Lower lobe of right lung (tissue), 2 donors: ENCODE results near the gene GPRASP2. TPM values are rescaled to one million over a fixed set of nuclear protein-coding genes. Genes with fewer than 3 reads are reported as not detected.

Experiments
- ATAC-seq, 2 donors: fragments of 200-7000 bp; cut with Tn5 transposase; one replicate each; pipeline ENCODE4 v1.9.1; 2020 to 2022; ENCODE audit warnings: mild to moderate bottlenecking in 2 of 2, moderate library complexity in 2 of 2
- DNase-seq: peaks from one replicate; pipeline ENCODE4 v3.0.0-alpha.2; 2020
- H3K27ac ChIP-seq: fragments of 200-600 bp; one replicate; pipeline ENCODE4 v1.8.0; 2022
- H3K27me3 ChIP-seq: fragments of 200-600 bp; one replicate; pipeline ENCODE4 v1.8.0; 2022; ENCODE audit warnings: low read depth
- H3K36me3 ChIP-seq: fragments of 200-600 bp; one replicate; pipeline ENCODE4 v1.8.0; 2022; ENCODE audit warnings: mild to moderate bottlenecking
- H3K4me1 ChIP-seq: fragments of 200-600 bp; one replicate; pipeline ENCODE4 v1.8.0; 2022
- H3K4me3 ChIP-seq: fragments of 200-600 bp; one replicate; pipeline ENCODE4 v1.8.0; 2022; ENCODE audit warnings: mild to moderate bottlenecking
- H3K9me3 ChIP-seq: fragments of 200-600 bp; one replicate; pipeline ENCODE4 v1.8.0; 2022
- CTCF ChIP-seq: fragments of 200-600 bp; IDR thresholded peaks from one replicate; pipeline ENCODE4 v1.8.0; 2022; ENCODE audit warnings: antibody characterized with exemption, mild to moderate bottlenecking
- intact Hi-C: fragments of 100-400 bp; cut with DNase I; formaldehyde crosslinking; loops from one replicate; pipeline ENCODE4 v1.11.0; 2022
- total RNA-seq: library from RNA; stranded (reverse); fragmentation: NEBNext Ultra II Directional; extraction: Animal tissue kit (Norgen Biotek cat#: 25700); gene quantifications from one replicate; pipeline ENCODE4 v1.2.1, GENCODE V29; 2021
- donor health status: DM: no; HTN: yes; CAD: no; lungs with severe emphysema.

Gene GPRASP2
- total RNA-seq, 1 donor from 2014 or later = 7.9 TPM

- Histone ChIP-seq H3K4me1 (no peaks in the 10 kb centered on the region), H3K9me3 (no peaks in the 10 kb centered on the region), H3K27ac (no peak overlapping the region), H3K36me3 (no peaks in the 10 kb centered on the region), H3K27me3 (no peaks in the 10 kb centered on the region), H3K4me3 (peak overlapping the region; percentile 56)
- TF ChIP-seq CTCF = no peak
- ATAC-seq (peak; percentile 70 to 77), DNase-seq (peak; percentile 54)
- intact Hi-C loops = no loop called here
These were observed 33.8 kb downstream of the GPRASP2 start for GRCh38 chrX:102745857-102746584.

- no peak for DNase-seq
- no peak for ATAC-seq
These were observed 53.0 kb downstream of the GPRASP2 start for GRCh38 chrX:102765217-102765616.

GRCh38 chrX:102765809-102766208 lies 53.6 kb downstream of the GPRASP2 start:
- intact Hi-C loops = no loop called here
- Histone ChIP-seq H3K27me3 (no peaks in the 10 kb centered on the region), H3K36me3 (no peaks in the 10 kb centered on the region), H3K4me1 (no peaks in the 10 kb centered on the region), H3K9me3 (no peaks in the 10 kb centered on the region), H3K27ac (no peak overlapping the region), H3K4me3 (no peak overlapping the region)
- no peak for ATAC-seq
- TF ChIP-seq CTCF = no peak
- DNase-seq = no peak

More at GRCh38 chrX:102765217-102765616, 53.0 kb downstream of the GPRASP2 start:
- H3K4me3 ChIP-seq = no peak overlapping the region
- TF ChIP-seq CTCF = no peak
- no peak overlapping the region for H3K27ac ChIP-seq
- H3K4me1 ChIP-seq = no peaks in the 10 kb centered on the region
- no peaks in the 10 kb centered on the region for H3K27me3 ChIP-seq
- H3K9me3 ChIP-seq = no peaks in the 10 kb centered on the region
- intact Hi-C loops = no loop called here
- no peaks in the 10 kb centered on the region for H3K36me3 ChIP-seq

GRCh38 chrX:102767287-102767686 lies 55.0 kb downstream of the GPRASP2 start:
- Histone ChIP-seq H3K9me3 (no peaks in the 10 kb centered on the region), H3K4me1 (no peaks in the 10 kb centered on the region), H3K36me3 (no peaks in the 10 kb centered on the region), H3K27me3 (no peaks in the 10 kb centered on the region), H3K4me3 (no peak overlapping the region), H3K27ac (no peak overlapping the region)
- intact Hi-C loops = no loop called here
- no peak for ATAC-seq
- DNase-seq = no peak
- no peak for TF ChIP-seq CTCF

Other genes starting within 250 kb of the GPRASP2 start
- 0.27 TPM for gene TCP11X2, start 240.6 kb upstream of the GPRASP2 start, total RNA-seq
- gene TMSB15A, start 195.7 kb upstream of the GPRASP2 start, total RNA-seq = 1.8 TPM
- gene ARMCX5, start 112.9 kb upstream of the GPRASP2 start, total RNA-seq = 11.3 TPM
- 5.0 TPM for gene GPRASP1, start 61.0 kb upstream of the GPRASP2 start, total RNA-seq
- 4.5 TPM for gene GPRASP3, start 8.3 kb downstream of the GPRASP2 start, total RNA-seq
- gene RAB40AL, start 224.8 kb downstream of the GPRASP2 start, total RNA-seq = 1.6 TPM